Measurements from ENCODE around the gene SNTG2.

GRCh38 chr2:939936-940601 lies 10.6 kb upstream of the SNTG2 start:
- no peak for TF ChIP-seq EZH2 (IDR thresholded peaks at IDR 0.05; ENCODE audit: borderline replicate concordance, low read depth, low read length, severe bottlenecking)
- no peak for TF ChIP-seq MYC (IDR thresholded peaks at IDR 0.05; ENCODE audit: low read depth, low read length)
